HG02852 (cell line): ENCODE results near the gene GATAD2B.

Experiments
- ATAC-seq: cut with Tn5 transposase; IDR thresholded peaks from one replicate; pipeline ENCODE4 v1.9.1; 2021; ENCODE audit warnings: mild to moderate bottlenecking, moderate library complexity; ENCODE audit not compliant: unreplicated experiment

The GATAD2B gene

DNA sequence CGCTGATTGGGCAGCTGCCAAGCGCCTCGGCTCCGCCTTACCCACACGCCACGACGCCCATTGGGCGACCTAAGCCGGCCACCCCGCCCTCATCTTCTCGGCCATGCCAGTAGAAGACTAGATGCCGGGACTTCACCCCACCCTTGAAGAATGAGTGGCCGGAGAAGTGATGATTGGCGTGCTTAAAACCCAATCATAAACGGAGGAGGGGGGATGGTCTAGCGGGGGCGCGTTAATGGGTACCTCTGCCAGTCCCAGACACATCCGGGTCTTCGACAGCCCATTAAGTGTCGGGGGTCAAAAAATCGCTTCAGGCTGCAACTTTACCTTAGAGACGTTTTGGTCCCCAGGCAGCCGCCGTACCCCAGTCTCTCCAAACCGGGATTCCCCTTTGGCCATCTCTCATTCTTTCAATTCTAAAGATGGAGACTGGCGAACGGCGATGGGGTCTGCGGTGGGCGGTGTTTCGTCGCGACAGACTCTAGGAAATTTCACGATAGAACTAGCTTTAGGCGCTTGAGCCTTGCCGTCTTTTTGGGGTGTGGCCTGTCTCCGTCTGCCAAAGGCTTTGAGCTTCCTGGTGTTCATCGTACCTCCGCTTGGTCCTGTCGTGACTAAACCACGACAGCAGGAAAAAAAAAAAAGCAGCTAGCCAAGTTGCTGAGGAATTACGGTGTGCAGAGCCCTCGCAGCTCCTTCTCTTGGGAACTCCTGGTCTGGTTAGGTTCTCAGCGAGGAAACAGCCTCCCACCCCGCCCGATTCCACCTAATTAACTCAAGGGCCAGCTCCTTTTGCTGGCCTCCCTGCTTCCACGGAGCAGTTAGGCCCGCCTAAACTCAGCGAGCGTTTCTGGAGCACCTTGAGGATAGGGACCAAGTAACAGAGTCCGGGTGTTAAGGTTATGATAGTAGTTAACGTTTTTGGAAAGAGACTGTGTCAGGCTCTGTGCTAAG is at the start of gene GATAD2B:
GATAD2B (minus strand) TSS at position 1 of the 954 bp plus-strand sequence. CDS start 94,625 bp downstream, outside the sequence.
- ATAC-seq: peak; percentile 93

DNA sequence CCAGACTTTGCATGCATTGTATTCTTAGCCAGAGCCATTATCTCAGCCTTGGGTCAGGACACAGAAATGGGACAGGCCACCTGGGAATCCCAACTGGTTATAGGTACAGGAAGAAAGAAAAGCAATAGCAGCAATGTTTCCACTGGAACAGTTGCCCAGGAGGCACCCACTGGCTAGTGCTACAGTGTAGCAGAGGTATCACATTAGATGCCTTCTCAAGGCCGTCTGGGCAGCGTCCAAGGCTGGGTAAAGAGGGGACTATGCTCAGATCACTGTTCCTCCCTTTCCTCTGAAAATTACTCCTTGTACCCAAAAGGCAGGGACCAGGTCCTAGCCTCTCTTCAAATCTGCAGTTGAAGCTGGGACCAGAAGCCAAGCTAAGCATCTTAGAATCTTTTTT is 47.6 kb upstream of the GATAD2B start:
- no peak for ATAC-seq

DNA sequence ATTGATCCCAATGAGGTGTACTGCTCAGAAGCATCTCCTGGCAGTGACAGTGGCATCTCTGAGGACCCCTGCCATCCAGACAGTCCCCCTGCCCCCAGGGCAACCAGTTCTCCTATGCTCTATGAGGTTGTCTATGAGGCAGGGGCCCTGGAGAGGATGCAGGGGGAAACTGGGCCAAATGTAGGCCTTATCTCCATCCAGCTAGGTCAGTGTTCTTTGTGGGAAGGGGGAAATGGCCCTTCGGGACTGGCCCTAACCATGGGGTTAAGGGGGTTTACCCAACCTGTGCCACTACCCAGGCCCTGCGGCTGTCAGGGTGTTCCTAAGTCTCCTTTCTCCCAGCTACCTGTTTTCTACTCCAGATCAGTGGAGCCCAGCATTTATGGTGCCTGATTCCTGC is 46.2 kb upstream of the GATAD2B start:
- ATAC-seq: no peak

DNA sequence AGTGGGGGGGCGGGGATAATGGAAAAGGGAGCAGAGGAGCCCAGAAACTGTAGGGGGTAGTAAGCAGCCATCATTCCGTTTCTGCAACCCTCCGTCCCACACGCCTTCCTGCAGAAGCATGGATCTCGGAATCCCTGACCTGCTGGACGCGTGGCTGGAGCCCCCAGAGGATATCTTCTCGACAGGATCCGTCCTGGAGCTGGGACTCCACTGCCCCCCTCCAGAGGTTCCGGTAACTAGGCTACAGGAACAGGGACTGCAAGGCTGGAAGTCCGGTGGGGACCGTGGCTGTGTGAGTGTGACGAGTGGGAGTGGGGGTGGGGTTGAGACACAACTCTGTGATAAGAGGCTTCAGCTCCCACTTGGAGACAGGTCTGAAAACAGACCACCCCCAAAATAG is 45.6 kb upstream of the GATAD2B start:
- no peak for ATAC-seq

DNA sequence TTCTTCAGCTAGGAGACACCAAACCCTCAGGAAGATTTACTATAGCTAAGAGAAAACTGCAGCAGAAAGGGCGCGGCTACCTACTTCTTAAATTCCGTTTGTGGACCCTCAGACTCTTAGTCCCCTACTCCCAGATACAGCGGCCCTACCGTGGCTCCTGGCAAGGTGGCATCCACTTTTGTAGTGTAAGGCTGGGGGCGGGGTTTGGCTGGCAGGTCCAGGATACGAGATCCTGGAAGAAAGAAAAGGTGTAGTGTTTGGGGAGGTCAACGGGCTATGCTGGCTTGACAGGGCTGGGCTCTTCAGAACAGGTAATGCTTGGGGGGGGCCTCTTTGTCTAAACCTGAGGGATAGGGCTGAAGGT is 45.2 kb upstream of the GATAD2B start:
- no peak for ATAC-seq

DNA sequence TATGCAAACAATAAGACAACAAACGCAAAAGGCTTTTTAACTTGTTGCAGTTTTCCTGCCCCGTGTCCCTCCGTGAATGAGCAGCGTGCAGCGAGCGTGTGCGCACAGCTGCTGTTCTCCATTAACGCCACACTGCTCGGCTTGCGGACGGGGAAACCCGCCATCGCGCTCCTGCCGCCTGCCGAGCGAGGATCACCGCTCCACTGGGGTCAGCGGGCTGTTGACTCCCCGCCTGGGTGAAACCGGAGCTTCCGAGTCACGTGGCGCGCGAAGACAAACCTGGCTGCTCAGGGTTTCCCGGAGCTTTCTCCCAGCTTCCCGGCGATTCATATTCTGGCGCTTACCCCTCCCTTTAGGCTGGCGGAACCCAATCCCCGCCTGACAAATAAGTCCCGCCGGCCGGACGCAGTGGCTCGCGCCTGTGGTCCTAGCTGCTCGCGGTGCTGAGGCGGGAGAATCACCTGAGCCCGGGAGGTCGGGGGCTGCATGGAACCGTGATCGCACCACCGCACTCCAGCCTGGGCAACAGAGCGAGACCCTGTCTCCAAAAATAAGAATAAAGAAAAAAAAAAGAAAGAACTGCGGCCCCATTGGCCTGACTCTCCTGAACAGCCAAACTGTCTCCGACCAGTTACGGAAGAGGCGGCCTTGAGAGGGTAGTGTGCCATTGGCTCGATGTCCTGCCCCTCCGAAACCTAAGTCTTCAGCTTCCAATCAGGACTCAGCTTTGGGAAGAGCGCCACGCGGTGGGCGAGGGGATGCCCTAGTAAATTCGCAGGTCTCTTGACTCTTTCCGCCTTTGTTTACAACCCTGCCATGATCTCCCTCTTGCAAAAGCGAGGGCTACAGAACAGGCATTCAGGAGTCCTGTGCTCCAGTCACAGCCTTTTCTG is 44.6 kb upstream of the GATAD2B start, which contains the start of gene CREB3L4:
CREB3L4 (plus strand) TSS at position 796 of the 893 bp plus-strand sequence. CDS start 624 bp downstream, outside the sequence.
- peak; percentile 66 for ATAC-seq

DNA sequence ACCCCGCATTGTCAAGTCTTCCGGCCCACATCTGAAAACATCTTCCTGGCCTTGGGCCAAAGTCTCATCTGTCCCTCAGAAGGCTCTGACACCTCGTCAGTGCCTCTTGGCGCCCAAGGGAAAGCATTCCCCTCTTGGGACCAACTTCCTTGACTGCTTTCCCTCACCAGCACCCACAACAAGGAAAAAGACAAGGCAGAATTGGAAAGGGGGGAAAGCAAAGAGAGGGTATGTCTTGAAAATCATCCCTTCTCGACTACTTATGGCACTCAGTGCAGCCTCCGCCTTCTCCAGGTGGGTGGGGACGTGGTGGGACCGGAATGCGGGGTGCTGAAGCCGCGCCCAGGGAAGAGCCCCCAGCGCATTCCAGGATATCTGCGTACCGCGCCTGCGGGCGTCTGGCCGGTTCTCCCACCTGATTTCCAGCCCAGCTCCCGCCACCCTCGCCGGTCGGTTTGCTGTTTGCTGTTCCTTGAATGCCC is 41.1 kb upstream of the GATAD2B start:
- peak; percentile 5 for ATAC-seq

DNA sequence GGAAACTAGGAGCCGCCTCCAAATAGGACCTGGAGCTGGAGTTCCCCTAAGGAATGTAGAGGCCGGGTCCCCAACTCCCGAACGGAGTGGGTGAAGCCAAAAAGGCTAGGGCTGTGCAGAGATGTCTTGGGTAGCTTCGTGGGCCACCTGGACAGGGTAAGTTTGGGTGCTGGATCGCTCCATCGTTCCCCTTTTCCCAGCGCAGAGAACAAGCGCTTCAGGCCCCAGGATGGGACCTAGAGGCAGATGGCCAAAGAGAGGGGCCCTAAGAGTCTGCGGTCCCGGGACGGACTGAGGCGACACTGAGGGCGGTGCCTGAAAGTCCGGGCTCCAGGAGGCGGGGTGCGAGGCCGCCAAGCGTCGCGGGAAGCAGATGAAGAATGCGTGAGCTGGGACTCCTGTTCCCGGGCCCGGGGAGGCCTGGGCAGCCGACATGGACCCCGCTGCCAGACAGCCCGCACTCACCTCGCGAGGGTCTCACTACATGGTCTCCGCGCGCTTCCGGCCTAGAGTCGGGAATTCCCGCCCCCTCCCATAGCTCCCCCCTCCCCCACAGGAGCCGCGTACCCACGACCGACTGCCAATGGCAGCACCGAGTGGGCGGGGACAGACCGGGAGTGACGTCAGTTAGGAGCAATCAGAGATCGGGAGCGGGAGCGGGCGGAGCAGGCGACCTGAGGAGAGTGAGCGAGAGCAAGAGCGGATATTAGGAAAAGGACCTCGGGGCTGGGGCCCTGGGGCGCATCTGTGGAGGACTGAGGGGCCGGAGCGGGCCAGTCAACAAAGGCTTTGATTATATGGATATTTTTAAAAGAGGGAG is 40.5 kb upstream of the GATAD2B start, which contains the start of gene SLC39A1:
SLC39A1 (minus strand) TSS at position 508 of the 820 bp plus-strand sequence. CDS start 822 bp downstream, outside the sequence.
- peak; percentile 51 for ATAC-seq

DNA sequence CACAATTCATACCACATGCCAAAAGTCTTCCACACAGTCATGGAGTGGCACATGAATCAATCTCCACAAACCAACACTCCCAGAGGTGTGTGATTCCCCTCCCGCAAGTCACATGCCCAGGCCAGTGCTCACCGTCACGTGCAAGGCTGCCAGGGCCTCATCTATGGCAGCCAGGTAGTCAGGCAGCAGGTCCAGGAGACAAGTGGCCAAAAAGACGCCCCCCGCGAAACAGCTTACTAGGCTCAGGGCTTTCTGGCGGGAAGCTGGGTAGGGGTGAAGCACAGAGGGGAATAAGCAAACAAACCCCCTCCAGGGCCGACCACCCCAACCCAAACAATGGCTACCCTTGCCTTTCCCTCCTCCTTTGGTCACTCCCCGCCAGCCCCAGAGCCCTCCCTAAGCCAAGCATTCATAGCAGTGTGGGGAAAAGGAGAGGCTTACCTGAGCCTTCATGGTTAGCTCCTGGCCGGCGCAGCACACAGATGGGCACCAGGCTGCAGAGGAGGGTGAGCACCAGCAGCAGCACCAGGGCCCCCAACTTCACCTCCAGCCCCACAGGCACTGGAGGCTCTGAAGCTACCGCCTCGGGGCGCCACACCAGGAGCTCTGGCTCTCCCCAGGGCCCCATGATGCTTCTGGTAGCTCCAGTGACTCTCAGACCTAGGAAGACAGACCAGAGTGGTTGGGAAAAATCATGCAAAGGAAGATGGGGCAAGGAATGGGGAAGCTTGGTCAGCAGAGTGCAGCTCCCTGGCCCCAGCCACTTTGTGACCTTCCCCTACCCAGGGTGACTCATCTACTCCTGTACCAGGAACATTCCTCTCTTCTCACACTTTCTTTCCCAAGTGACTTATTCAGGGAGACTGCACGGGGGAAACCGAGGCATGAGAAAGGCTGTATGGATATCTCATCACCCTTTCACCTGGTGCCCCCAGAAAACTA is 39.6 kb upstream of the GATAD2B start:
- ATAC-seq: no peak

DNA sequence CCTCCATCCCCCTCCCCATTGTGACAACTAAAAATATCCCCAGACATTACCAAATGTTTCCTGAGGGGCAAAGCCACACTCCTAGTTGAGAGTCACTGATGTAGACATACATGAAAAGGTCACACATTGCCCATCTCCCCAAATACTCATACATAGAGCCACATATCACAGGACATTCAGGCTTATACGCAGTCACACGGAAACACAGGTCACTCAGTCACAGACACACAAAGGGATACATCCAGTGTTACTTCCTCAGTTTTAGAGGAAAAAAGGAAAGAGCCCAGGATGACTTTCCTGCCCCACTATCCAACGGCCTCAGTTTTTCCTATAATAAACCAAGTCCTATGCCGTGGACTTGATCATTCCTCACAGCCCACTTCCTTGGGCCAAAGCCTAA is 38.6 kb upstream of the GATAD2B start:
- ATAC-seq: no peak

DNA sequence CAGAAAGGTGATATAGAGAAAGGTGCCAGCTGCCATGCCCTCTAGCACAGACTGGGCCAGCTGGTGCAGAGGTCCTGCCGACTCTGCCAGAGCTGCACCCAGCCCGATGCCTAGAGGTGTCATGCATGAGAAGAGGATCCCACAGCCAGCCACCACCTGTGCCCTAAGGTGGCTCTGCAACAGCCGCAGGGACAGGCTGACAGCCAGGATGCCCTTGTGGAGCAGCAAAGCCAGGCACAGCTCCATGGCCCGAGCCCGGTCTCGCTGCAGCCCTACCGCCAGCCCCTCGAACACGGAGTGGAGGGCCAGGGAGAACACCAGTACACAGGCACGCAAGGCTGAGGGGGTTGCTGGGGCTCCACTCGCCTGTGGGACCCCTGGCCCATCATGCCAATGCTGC is 37.4 kb upstream of the GATAD2B start:
- no peak for ATAC-seq

DNA sequence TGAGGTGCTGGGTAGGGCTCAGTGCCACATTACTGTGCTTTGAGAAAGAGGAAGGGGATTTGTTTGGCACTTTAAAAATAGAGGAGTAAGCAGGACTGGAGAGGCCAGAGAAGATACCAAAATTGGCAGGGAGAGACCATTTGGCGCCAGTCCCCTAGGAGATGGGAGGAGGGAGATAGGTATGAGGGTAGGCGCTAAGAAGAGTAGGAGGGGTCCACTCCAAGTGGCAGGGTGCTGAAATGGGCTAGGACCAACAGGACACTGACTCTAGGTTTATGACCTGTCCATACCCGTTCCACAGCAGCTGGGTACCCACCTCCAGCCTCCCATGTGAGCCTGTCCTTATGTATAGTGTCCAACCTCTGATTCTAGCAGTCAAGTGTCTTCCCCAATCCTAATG is 36.7 kb upstream of the GATAD2B start:
- no peak for ATAC-seq

DNA sequence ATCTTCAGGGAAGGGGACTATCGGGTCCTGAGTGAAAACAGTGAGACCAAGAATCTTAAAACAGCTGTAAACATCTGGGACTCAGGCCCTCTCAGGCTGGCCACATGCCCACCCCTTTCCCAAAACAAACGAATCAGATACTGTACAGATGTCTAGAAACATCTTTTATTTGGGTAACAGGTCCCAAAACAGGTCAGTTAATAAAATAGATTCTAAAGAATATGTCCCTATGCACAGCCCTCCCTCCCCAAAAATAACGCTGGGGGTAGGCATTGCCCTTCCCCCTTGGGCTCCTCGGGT is 36.1 kb upstream of the GATAD2B start:
- ATAC-seq: no peak

DNA sequence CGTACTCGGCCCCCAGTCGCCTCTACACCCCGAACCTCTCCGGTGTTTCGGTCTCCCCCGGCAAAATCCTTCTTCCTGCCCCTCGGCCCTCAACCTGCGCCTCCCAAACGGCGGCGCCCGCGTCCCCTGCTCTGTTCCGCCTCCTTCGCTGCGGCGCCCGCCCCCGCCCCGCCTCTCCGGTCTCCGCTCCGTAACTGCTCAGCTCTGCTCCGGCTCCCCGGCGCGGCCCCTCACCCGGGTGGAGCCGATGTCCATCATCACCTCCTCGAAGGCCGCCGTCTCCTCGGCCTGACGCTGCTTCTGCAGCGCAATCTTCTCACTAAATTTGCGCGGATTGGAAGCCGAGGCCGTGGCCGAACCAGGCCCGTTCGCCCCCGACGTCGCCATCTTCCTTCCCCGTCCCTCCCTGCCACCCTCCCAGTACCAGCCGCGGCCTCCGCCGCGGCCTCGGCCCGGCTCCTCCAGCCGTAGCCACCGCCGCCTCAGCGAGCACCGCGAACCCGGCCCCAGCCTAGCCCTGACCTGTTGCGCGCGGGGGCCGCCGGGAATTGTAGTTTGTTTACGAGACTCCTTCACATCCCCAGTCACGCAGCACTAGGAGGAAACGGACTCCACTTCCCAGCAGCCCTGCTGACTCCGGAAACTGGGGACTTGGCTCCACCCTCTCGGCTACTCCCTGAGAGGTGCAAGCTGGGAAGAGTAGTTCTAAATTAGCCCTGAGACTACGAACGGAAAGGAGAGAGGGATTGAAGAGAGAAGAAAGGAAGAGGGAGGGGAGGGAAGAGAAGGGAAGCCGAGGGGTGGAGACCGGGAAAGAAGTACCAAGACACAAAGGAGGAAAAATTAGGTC is 35.6 kb upstream of the GATAD2B start, which contains the start of gene CRTC2:
CRTC2 (minus strand) TSS at position 502 of the 850 bp plus-strand sequence; CDS start at position 387, 115 bp downstream.
- ATAC-seq: peak; percentile 76

DNA sequence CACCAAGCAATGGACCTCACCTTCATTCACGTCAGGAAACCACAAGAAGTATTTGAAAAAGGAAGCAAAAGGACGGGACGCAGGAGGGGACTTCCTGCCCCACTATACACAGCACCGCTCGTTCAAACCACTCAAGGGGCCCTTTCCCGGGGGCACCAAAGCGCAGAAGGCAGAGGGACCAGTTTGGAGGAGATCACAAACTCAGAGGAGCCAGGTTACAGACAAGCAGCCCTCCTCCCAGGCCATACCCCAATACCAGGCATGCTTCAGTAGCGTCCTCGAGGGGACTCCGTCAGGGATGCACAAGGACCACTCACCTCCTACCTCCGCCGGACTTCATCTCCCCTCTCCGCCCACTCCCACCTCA is 35.0 kb upstream of the GATAD2B start:
- peak; percentile 15 for ATAC-seq

DNA sequence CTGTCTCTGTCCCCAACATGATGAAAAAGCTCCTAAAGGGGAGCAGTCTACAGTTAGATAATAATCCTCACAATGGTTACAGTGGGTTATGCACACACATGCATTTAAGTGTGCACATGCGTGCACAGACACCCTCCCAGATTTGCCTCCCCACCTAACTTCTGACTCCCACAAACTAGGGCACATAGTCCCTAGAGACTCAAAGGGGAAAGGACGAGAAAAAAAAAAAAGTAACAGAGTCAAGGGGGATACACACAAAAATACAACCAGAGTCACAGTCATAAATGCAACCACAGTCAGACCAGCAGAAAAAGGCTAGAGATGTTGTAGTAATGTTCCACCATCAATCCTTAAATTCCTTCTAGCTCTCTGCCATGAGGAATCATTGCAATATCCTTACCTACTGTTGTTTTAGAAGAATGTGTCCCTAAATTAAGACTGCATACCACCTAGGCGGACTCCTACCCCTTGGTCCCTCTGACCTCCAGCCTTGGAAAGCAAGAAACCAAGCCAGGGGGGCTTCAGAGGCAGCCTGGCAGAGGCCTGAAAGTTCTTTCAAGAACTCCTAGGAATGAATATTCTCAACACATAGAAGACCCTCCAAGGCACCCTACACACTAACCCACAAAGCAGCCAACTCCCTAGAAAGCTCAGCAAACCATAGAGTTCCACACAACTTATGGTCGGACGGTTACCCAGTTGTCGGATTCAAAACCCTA is 34.4 kb upstream of the GATAD2B start:
- ATAC-seq: no peak

DNA sequence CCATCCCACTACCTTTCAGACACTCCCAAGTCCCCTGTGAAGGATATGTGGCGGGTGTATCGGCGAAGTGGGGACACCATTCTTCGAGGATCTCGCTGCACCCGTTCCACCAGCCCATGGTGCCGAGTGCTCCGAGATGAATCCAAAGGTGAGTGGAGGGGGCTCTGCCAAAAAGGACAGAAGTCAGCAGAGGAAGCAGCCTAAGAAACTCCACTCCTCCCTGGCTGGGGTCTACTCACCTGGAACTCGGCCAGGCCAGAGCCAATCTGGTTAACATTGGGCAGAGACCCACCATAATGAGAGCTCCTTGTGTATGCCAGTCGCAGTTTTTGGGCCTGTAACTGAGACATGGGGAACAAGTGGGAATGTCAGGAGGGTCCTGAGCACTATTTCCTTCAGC is 32.1 kb upstream of the GATAD2B start:
- no peak for ATAC-seq

DNA sequence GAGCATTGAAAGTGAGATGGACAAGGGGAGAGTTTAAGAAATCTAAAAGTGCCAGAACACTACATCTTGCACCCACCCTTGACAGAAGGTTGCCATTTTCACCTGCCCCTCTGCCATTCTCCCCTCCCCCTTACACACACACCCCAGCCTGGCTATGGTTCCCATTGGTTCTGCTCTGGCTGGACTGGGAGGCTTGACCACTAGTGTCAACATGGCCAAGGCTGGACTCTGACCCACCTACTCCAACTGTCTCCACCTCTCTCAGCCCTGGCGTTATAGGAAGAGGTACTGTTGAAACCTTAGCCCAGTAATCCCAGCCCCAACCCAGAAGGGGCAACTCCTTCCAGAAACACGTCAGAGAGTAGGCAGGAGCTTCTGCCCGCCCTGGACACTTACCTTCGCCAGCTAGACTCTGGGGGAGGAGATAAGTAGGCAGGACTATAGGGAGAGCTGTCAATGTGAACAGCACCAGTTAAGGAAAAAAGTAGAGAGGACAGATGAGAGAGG is 31.1 kb upstream of the GATAD2B start:
- no peak for ATAC-seq
